MM.1S (cell line): ENCODE results near the gene DLD.
"Not testable (repeated sequence)": the region's sequence is repeated elsewhere in the genome, so short reads cannot be mapped to it uniquely, and the experiment has no call there.

Experiments
- DNase-seq: peaks from one replicate; pipeline ENCODE4 v3.0.0-alpha.2; 2015
- H2AFZ ChIP-seq: fragments of 300-600 bp; sonication (generic); 2 replicates; pipeline ENCODE4 v1.6.0; 2016; ENCODE audit warnings: antibody characterized with exemption, low read length
- H3F3A ChIP-seq: fragments of 300-600 bp; sonication (generic); 2 replicates; pipeline ENCODE4 v1.6.1; 2016; ENCODE audit warnings: mild to moderate bottlenecking, antibody characterized with exemption, low read length, moderate library complexity, mixed read lengths; ENCODE audit not compliant: insufficient read depth
- H3K27ac ChIP-seq: fragments of 300-600 bp; sonication (generic); 2 replicates; pipeline ENCODE4 v1.5.1; 2016; ENCODE audit warnings: mild to moderate bottlenecking, low read length
- H3K27me3 ChIP-seq: fragments of 300-600 bp; sonication (generic); replicated peaks from 2 replicates; pipeline ENCODE4 v1.6.0; 2016; ENCODE audit warnings: low read length; ENCODE audit not compliant: insufficient read depth
- H3K36me3 ChIP-seq: fragments of 300-600 bp; sonication (generic); replicated peaks from 2 replicates; pipeline ENCODE4 v1.6.1; 2016; ENCODE audit warnings: mild to moderate bottlenecking, low read length, mixed read lengths; ENCODE audit not compliant: insufficient read depth
- H3K4me1 ChIP-seq: fragments of 300-600 bp; sonication (generic); 2 replicates; pipeline ENCODE4 v1.6.1; 2016; ENCODE audit warnings: low read length, mixed read lengths
- H3K4me2 ChIP-seq: fragments of 300-600 bp; sonication (generic); 2 replicates; pipeline ENCODE4 v1.6.0; 2016; ENCODE audit warnings: low read depth, low read length
- H3K4me3 ChIP-seq: fragments of 300-600 bp; sonication (generic); 2 replicates; pipeline ENCODE4 v1.5.1; 2016; ENCODE audit warnings: low read length, mixed read lengths
- H3K79me2 ChIP-seq: fragments of 300-600 bp; sonication (generic); 2 replicates; pipeline ENCODE4 v1.6.1; 2016; ENCODE audit warnings: mixed run types, low read length, mixed read lengths
- H3K9ac ChIP-seq: fragments of 300-600 bp; sonication (generic); 2 replicates; pipeline ENCODE4 v1.6.1; 2016; ENCODE audit warnings: low read length, mixed read lengths
- H3K9me2 ChIP-seq: fragments of 300-600 bp; sonication (generic); replicated peaks from 2 replicates; pipeline ENCODE4 v1.6.1; 2016; ENCODE audit warnings: mild to moderate bottlenecking, low read length, mixed read lengths; ENCODE audit not compliant: insufficient read depth
- H3K9me3 ChIP-seq: fragments of 300-600 bp; sonication (generic); replicated peaks from 2 replicates; pipeline ENCODE4 v1.6.1; 2016; ENCODE audit warnings: mild to moderate bottlenecking, low read length, mixed read lengths; ENCODE audit not compliant: insufficient read depth
- H4K20me1 ChIP-seq: fragments of 300-600 bp; sonication (generic); 2 replicates; pipeline ENCODE4 v1.6.1; 2016; ENCODE audit warnings: mild to moderate bottlenecking, low read length, moderate library complexity, mixed read lengths; ENCODE audit not compliant: insufficient read depth
- EZH2 ChIP-seq: fragments of 300-600 bp; sonication (generic); optimal IDR thresholded peaks from 2 replicates; pipeline ENCODE3; 2017; ENCODE audit warnings: low read depth, mild to moderate bottlenecking, antibody characterized with exemption, low read length, mixed read lengths
- EZH2phosphoT487 ChIP-seq: fragments of 300-600 bp; sonication (generic); IDR thresholded peaks from 2 replicates; pipeline ENCODE4 v1.6.1; 2018; ENCODE audit warnings: antibody characterized with exemption, low read length
- TF ChIP-seq, protein P1 (sequence below): fragments of 300-600 bp; sonication (generic); IDR thresholded peaks from 2 replicates; pipeline ENCODE4 v1.5.1; 2016; ENCODE audit warnings: antibody characterized with exemption, low read length, mixed read lengths

The DLD gene

GRCh38 chr7:107846324-107846723 is 44.7 kb upstream of the DLD start:
- Histone ChIP-seq H3K4me3 (no peak overlapping the region), H3K4me2 (no peak overlapping the region), H3K9me3 (no peaks in the 10 kb centered on the region), H4K20me1 (no peaks in the 10 kb centered on the region), H3K27ac (no peak overlapping the region), H3K9me2 (no peaks in the 10 kb centered on the region), H3K27me3 (no peaks in the 10 kb centered on the region), H3F3A (no peaks in the 10 kb centered on the region), H3K79me2 (no peaks in the 10 kb centered on the region), H3K9ac (no peak overlapping the region), H3K4me1 (no peaks in the 10 kb centered on the region), H3K36me3 (no peaks in the 10 kb centered on the region), H2AFZ (no peak overlapping the region)
- DNase-seq, result no peak
- TF ChIP-seq, protein P1, sequence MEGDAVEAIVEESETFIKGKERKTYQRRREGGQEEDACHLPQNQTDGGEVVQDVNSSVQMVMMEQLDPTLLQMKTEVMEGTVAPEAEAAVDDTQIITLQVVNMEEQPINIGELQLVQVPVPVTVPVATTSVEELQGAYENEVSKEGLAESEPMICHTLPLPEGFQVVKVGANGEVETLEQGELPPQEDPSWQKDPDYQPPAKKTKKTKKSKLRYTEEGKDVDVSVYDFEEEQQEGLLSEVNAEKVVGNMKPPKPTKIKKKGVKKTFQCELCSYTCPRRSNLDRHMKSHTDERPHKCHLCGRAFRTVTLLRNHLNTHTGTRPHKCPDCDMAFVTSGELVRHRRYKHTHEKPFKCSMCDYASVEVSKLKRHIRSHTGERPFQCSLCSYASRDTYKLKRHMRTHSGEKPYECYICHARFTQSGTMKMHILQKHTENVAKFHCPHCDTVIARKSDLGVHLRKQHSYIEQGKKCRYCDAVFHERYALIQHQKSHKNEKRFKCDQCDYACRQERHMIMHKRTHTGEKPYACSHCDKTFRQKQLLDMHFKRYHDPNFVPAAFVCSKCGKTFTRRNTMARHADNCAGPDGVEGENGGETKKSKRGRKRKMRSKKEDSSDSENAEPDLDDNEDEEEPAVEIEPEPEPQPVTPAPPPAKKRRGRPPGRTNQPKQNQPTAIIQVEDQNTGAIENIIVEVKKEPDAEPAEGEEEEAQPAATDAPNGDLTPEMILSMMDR, result no peak
- no peak for TF ChIP-seq EZH2phosphoT487
- TF ChIP-seq EZH2, result no peak

DNA sequence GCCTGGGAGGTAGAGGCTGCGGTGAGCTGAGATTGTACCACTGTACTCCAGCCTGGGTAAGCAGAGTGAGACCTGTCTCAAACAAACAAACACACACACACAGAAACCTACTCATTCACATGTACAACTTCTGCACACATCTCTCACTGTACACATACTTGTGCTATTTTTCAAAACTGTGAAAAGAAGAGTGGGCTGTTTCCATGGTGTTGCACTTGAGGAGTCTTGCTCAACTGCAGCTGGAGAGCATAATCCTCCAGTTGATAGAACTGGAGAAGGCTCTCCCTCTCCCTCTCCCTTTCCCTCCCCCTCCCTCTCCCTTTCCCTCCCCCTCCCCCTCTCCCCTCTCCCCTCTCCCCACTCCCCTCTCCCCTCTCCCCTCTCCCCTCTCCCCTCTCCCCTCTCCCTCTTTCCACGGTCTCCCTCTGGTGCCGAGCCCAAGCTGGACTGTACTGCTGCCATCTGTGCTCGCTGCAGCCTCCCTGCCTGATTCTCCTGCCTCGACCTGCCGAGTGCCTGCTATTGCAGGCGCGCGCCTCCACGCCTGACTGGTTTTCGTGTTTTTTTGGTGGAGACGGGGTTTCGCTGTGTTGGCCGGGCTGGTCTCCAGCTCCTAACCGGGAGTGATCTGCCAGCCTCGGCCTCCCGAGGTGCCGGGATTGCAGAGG is 43.7 kb upstream of the DLD start:
- no peaks in the 10 kb centered on the region for H3K4me1 ChIP-seq
- no peak for DNase-seq
- H3K79me2 ChIP-seq, result no peaks in the 10 kb centered on the region
- no peak overlapping the region for H3K4me2 ChIP-seq
- no peaks in the 10 kb centered on the region for H3K9me2 ChIP-seq
- no peaks in the 10 kb centered on the region for H3K27me3 ChIP-seq
- H2AFZ ChIP-seq, result no peak overlapping the region
- TF ChIP-seq, protein P1, result no peak
- TF ChIP-seq EZH2, result no peak
- H4K20me1 ChIP-seq, result no peaks in the 10 kb centered on the region
- no peak overlapping the region for H3K9ac ChIP-seq
- no peaks in the 10 kb centered on the region for H3F3A ChIP-seq
- no peak overlapping the region for H3K4me3 ChIP-seq
- H3K9me3 ChIP-seq, result no peaks in the 10 kb centered on the region
- no peaks in the 10 kb centered on the region for H3K36me3 ChIP-seq
- H3K27ac ChIP-seq, result no peak overlapping the region

GRCh38 chr7:107847836-107848175 is 43.2 kb upstream of the DLD start:
- not testable (repeated sequence) for DNase-seq, H3K9me3 ChIP-seq, H4K20me1 ChIP-seq, H3F3A ChIP-seq, H3K27ac ChIP-seq, H3K4me1 ChIP-seq, H3K4me3 ChIP-seq, H3K9ac ChIP-seq, H3K4me2 ChIP-seq, H3K27me3 ChIP-seq, H3K79me2 ChIP-seq, H3K9me2 ChIP-seq, H2AFZ ChIP-seq, H3K36me3 ChIP-seq

GRCh38 chr7:107848211-107848610 is 42.8 kb upstream of the DLD start:
- not testable (repeated sequence) for H4K20me1 ChIP-seq, H3K4me1 ChIP-seq, H3F3A ChIP-seq, H3K9me3 ChIP-seq, H3K9ac ChIP-seq, H2AFZ ChIP-seq, H3K27ac ChIP-seq, H3K4me2 ChIP-seq, DNase-seq, H3K27me3 ChIP-seq, H3K9me2 ChIP-seq, H3K4me3 ChIP-seq, H3K79me2 ChIP-seq, H3K36me3 ChIP-seq
